ENCODE measurements around the gene LAMA2.

- no peak for TF ChIP-seq CTCF (IDR thresholded peaks at IDR 0.05)
- no peak for TF ChIP-seq POLR2A (IDR thresholded peaks at IDR 0.05)
Observed at GRCh38 chr6:129515004-129515403, 632.1 kb downstream of the LAMA2 start.
